AG20443 (cell line): ENCODE data around the gene MAS1.
A peak's percentile ranks its signal among the peaks of the same experiment; 100 is the strongest.
"Not testable (repeated sequence)": the region's sequence is repeated elsewhere in the genome, so short reads cannot be mapped to it uniquely, and the experiment has no call there.

Experiments
- DNase-seq: peaks from one replicate; pipeline ENCODE4 v3.0.0; 2012; ENCODE audit warnings: low spot score, mixed read lengths

MAS1 gene

GRCh38 chr6:159919011-159919511 lies 28.3 kb downstream of the MAS1 start:
- DNase-seq: no peak

GRCh38 chr6:159919800-159920199 lies 29.0 kb downstream of the MAS1 start:
- no peak for DNase-seq

DNA sequence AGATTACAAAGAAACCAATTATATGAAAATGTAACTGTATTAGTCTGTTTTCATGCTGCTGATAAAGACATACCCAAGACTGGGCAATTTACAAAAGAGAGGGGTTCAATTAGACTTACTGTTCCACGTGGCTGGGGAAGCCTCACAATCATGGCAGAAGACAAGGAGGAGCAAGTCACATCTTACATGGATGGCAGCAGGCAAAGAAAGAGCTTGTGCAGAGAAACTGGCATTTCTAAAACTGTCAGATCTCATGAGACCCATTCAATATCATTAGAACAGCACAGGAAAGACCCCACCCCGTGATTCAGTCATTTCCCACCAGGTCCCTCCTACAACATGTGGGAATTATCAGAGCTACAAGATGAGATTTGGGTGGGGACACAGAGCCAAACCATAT lies 33.4 kb downstream of the MAS1 start:
- not testable (repeated sequence) for DNase-seq

DNA sequence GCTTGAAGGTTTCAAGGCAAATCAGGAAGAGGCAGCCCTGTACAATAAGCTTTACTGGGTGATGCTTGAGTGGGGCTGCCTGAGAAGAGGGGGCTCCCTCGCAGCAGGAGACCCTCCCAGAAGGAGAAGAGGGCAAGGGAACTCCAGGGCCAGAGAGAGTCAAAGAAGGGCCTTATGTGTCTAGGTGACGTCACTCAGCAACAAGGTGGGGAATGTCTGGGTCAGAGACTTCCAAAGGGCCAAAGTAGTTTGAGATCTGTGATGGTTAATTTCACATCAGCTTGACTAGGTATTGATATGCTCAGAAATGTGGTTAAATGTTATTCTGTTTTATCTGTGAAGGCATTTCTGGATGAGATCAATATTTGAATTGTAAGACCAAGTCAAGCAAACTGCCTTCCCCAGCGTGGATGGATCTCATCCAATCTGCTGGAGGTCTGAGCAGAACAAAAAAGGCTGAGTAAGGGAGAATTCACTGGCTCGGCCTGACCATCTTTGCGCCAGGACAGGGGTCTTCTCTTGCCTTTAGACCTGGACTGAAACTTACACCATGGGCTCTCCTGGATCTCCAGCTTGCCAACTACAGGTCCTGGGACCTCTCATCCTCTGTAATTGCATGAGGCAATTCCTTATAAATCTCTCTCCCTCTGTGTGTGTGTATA lies 35.9 kb downstream of the MAS1 start:
- no peak for DNase-seq

DNA sequence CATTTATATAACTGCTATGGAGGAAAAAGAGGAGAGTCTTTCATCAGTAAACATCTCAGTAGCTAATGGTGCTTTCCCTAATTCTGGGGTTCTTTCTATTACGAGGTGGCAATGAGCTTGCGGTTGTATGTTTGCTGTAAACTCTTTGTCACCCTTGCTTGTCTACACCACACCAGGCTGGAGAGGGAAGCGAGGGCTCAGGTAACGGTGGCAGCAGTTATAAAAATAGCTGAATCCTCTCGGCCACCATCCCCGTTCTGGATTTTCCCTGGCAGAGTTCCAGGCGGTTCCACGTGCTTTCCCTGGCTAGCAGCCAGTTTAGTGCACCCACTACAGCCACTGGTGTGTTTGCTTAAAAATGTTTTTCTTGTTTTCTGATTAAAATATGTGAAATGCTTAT lies 39.0 kb downstream of the MAS1 start:
- DNase-seq: no peak

GRCh38 chr6:159931112-159931511 lies 40.3 kb downstream of the MAS1 start:
- DNase-seq: no peak

- DNase-seq: no peak
Observed at GRCh38 chr6:159931846-159932245, 41.1 kb downstream of the MAS1 start.

DNA sequence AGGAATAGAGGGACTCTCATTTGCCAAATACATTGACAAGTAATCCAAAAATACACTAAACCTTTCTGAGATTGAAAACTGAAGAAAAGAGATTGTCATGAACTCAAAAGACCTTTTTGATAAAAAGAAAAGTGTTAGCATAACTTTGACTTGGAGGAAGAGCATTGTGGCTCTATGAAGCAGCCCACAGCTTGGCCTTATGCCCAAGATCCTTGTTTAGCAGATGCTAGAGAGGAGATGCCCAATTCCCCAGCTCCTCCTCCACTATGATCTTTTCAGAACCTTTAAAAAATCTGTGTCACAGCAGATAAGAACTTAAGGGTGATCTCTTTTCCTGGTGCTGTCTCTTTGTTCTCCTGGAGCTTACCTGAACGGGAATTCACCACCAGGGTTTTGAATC lies 42.3 kb downstream of the MAS1 start:
- DNase-seq: no peak

- no peak for DNase-seq
Observed at GRCh38 chr6:159934181-159934580, 43.4 kb downstream of the MAS1 start.

DNA sequence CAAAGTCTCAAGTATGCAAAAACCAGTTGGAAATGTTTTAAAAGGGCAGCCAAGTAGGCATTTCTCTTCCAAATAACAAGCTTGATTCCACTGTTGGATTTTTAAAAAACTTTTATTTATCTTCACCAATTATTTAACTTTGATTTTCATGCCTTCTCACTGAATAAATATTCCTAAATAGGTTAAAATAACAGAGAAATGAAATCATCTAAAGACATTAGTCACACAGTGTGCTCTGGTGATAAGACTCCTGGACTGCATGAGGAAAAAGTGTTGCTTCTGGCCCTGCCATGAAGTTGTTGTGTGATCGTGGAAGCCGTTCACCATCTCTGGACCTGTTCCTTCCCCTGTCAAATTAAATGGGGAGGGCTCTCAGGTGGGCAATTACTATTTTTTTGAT lies 44.3 kb downstream of the MAS1 start:
- DNase-seq: peak; percentile 34

- peak; percentile 40 for DNase-seq
Observed at GRCh38 chr6:159935633-159936032, 44.8 kb downstream of the MAS1 start.

- no peak for DNase-seq
Observed at GRCh38 chr6:159939591-159940016, 48.8 kb downstream of the MAS1 start.
